Measurements from ENCODE around the gene ARPC5L.

- TF ChIP-seq POLR2AphosphoS5 (IDR thresholded peaks at IDR 0.05; ENCODE audit: low read depth) (no peak), CTCF (IDR thresholded peaks at IDR 0.05; ENCODE audit: insufficient read depth, low read length) (no peak), GABPA (IDR thresholded peaks at IDR 0.05; ENCODE audit: low read depth) (no peak)
Measured at GRCh38 chr9:124878021-124878420, 16.1 kb downstream of the ARPC5L start.
